MG63 (cell line): ENCODE measurements around the gene ZBTB5. TPM values are rescaled to one million over a fixed set of nuclear protein-coding genes. Genes with fewer than 3 reads are reported as not detected.
"Not testable (repeated sequence)": the region's sequence is repeated elsewhere in the genome, so short reads cannot be mapped to it uniquely, and the experiment has no call there.

Experiments
- DNase-seq: peaks from one replicate; pipeline ENCODE4 v3.0.0-alpha.2; 2020
- H3K27me3 ChIP-seq: fragments of 250-450 bp; sonication (Bioruptor Pico); 2 replicates; pipeline ENCODE4 v1.5.1; 2020; ENCODE audit warnings: mild to moderate bottlenecking, moderate library complexity
- H3K36me3 ChIP-seq: fragments of 250-450 bp; sonication (Bioruptor Pico); 2 replicates; pipeline ENCODE4 v1.5.1; 2020; ENCODE audit warnings: mild to moderate bottlenecking, moderate library complexity
- H3K4me3 ChIP-seq: fragments of 250-450 bp; sonication (Bioruptor Pico); 2 replicates; pipeline ENCODE4 v1.5.1; 2020; ENCODE audit warnings: mild to moderate bottlenecking, moderate library complexity
- H3K9me3 ChIP-seq: fragments of 250-450 bp; sonication (Bioruptor Pico); 2 replicates; pipeline ENCODE4 v1.5.1; 2020; ENCODE audit warnings: mild to moderate bottlenecking, moderate library complexity
- total RNA-seq: library from RNA; depleted of rRNA; stranded (reverse); fragments of >200 nt; shearing (Covaris generic); gene quantifications from 2 replicates; pipeline ENCODE4 v1.2.3, GENCODE V29; 2014; ENCODE audit warnings: low replicate concordance; rRNA removed

ZBTB5 gene
- total RNA-seq, 1 experiment from 2014 or later = 9.1 TPM

DNA sequence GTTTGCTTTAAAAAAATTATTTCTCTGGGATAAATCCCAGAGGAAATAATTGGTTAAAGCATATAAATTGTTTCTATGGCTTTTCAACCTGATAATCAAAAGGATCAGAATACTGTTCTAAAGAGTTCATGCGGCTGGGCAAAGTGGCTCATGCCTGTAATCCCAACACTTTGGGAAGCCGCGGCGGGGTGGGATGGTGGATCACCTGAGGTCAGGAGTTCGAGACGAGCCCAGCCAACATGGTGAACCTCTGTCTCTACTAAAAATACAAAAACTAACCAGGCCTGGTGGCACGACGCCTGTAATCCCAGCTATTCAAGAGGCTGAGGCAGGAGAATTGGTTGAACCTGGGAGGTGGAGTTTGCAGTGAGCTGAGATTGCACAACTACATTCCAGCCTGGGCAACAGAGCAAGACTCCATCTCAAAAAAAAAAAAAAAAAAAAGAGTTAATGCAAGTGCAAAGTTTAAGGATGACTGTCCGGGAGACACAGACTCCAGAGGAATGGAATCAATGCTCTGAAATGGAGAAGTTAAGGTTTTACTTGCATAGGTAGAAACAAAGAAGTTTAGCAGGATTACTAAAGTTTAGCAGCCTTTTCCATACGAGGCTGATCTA is 59.4 kb downstream of the ZBTB5 start:
- H3K9me3 ChIP-seq = no peaks in the 10 kb centered on the region
- no peak for DNase-seq
- H3K36me3 ChIP-seq = no peaks in the 10 kb centered on the region

DNA sequence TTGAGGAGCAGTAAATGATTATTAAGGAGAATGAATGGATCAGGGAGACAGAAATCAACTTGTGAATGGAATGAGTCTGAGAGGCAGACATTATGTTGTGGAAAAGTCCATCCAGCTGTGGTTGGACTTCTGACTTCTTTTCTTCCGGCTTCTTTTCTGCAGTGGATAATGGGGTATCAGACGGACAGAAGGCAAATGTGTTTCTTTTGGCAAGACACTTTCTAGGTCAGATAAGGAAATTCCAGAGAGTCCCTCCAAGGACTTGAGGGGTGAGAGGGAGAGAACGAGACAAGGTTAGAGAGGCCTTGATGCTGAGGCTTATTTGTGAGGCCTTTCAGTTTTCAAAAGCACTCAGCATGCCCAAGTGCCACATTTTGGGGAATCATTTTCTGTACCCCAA is 59.9 kb downstream of the ZBTB5 start:
- DNase-seq = no peak
- no peaks in the 10 kb centered on the region for H3K27me3 ChIP-seq

More for the DNA sequence above, 59.4 kb downstream of the ZBTB5 start:
- no peak overlapping the region for H3K4me3 ChIP-seq
- no peaks in the 10 kb centered on the region for H3K27me3 ChIP-seq

GRCh38 chr9:37404590-37404989 is 60.7 kb downstream of the ZBTB5 start:
- Histone ChIP-seq H3K9me3 (no peaks in the 10 kb centered on the region), H3K36me3 (no peaks in the 10 kb centered on the region), H3K4me3 (no peak overlapping the region), H3K27me3 (no peaks in the 10 kb centered on the region)
- DNase-seq = no peak

More for the DNA sequence above, 59.9 kb downstream of the ZBTB5 start:
- Histone ChIP-seq H3K9me3 (no peaks in the 10 kb centered on the region), H3K36me3 (no peaks in the 10 kb centered on the region), H3K4me3 (no peak overlapping the region)

DNA sequence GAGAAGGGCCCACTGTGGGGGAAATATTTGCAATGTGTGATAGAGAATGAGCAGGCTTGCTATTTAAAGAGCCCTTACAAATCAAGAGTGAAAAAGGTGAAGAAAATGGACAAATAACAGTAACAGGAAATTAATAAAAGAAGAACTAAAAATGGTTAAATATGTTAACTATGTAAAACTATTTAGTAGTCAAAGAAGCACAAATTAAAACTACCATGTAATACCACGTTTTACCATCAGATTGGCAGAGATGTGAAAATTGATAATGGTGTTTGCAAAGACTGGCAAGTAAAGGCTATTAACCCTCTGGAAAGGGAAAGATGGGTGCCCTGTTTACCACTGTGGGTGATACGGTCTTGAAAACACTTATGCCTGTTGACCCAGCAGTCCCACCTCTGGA is 65.9 kb downstream of the ZBTB5 start:
- no peak for DNase-seq
- Histone ChIP-seq H3K9me3 (no peaks in the 10 kb centered on the region), H3K36me3 (no peaks in the 10 kb centered on the region), H3K27me3 (no peaks in the 10 kb centered on the region), H3K4me3 (no peak overlapping the region)

DNA sequence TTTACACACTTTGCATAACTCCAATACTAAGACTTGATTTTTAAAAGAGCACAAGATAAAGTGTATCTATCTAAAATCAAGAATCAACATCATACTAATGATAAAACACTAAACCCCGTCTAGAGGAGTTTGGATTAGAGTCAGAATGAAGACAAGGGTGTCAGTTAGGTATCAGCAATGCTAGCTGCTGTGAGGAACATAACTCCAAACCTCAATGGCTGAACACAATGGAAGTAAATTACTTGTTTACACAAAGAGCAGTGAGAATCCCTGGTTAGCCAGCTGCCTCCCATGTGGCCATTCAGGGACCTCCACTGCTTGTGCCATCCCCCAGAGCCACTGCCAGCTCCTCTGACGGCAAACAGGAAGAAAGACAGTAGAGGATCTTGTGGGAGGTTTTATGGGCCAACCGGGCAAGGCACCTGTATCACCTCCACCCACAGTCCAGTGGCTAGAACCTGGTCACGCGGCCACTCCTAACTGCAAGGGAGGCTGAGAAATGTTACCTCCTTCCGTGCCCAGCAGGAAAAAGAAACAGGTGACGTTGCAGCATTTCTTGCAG is 66.7 kb downstream of the ZBTB5 start:
- H3K36me3 ChIP-seq = no peaks in the 10 kb centered on the region
- H3K27me3 ChIP-seq = no peaks in the 10 kb centered on the region
- no peak for DNase-seq
- no peak overlapping the region for H3K4me3 ChIP-seq
- no peaks in the 10 kb centered on the region for H3K9me3 ChIP-seq

- H3K4me3 ChIP-seq, H3K9me3 ChIP-seq, H3K36me3 ChIP-seq, H3K27me3 ChIP-seq, DNase-seq: not testable (repeated sequence)
Measured at GRCh38 chr9:37397948-37398347, 67.3 kb downstream of the ZBTB5 start.

DNA sequence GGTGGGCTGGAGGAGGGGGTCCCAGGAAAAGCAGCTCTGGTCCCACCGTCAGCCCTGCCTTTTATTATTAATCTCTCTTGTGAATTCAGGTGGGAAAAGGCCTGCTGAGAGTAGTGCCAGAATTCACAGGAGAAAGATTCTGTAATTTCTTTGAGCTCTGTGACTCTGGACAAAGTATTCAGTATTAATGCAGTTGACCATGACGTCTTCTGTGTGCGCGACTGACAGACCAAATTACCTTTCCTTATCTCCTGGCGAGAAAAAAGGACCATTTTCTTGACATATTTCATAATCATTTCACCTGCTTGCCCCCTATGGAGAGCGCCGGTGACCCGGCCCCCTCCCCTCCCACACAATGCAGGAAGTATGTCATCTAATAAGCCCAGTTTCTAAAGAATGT is 69.6 kb downstream of the ZBTB5 start:
- no peak for DNase-seq
- H3K9me3 ChIP-seq = no peaks in the 10 kb centered on the region
- no peaks in the 10 kb centered on the region for H3K27me3 ChIP-seq
- H3K4me3 ChIP-seq = no peak overlapping the region
- H3K36me3 ChIP-seq = no peaks in the 10 kb centered on the region

- no peaks in the 10 kb centered on the region for H3K27me3 ChIP-seq
- no peak overlapping the region for H3K4me3 ChIP-seq
- no peak for DNase-seq
- no peaks in the 10 kb centered on the region for H3K9me3 ChIP-seq
- H3K36me3 ChIP-seq = no peaks in the 10 kb centered on the region
Measured at GRCh38 chr9:37395229-37395628, 70.0 kb downstream of the ZBTB5 start.

- Histone ChIP-seq H3K36me3 (no peaks in the 10 kb centered on the region), H3K9me3 (no peaks in the 10 kb centered on the region), H3K27me3 (no peaks in the 10 kb centered on the region), H3K4me3 (no peak overlapping the region)
- DNase-seq = no peak
Measured at GRCh38 chr9:37392272-37392671, 73.0 kb downstream of the ZBTB5 start.

- Histone ChIP-seq H3K9me3 (no peaks in the 10 kb centered on the region), H3K4me3 (no peak overlapping the region), H3K27me3 (no peaks in the 10 kb centered on the region), H3K36me3 (no peaks in the 10 kb centered on the region)
- DNase-seq = no peak
Measured at GRCh38 chr9:37390759-37391158, 74.5 kb downstream of the ZBTB5 start.

Other genes starting within 250 kb of the ZBTB5 start
- 97.5 and 111 TPM in 2 replicates for gene GRHPR, start 42.8 kb downstream of the ZBTB5 start, total RNA-seq
- gene POLR1E, start 20.5 kb upstream of the ZBTB5 start, total RNA-seq = 82.3 and 92.4 TPM in 2 replicates
- 0.84 and 4.3 TPM in 2 replicates for gene FBXO10, start 110.9 kb upstream of the ZBTB5 start, total RNA-seq
- 101 and 179 TPM in 2 replicates for gene TOMM5, start 127.1 kb upstream of the ZBTB5 start, total RNA-seq
- not detected in 2 replicates for gene FRMPD1, start 185.5 kb upstream of the ZBTB5 start, total RNA-seq